HG02678 (cell line): ENCODE data around the gene TTC1.
A peak's percentile ranks its signal among the peaks of the same experiment; 100 is the strongest.
"Not testable (repeated sequence)": the region's sequence is repeated elsewhere in the genome, so short reads cannot be mapped to it uniquely, and the experiment has no call there.

Source experiments
- ATAC-seq: cut with Tn5 transposase; IDR thresholded peaks from one replicate; pipeline ENCODE4 v1.9.1; 2021; ENCODE audit warnings: mild to moderate bottlenecking, moderate library complexity; ENCODE audit not compliant: unreplicated experiment

TTC1 gene

GRCh38 chr5:160008877-160009590, at the start of gene TTC1:
Gene TTC1 (plus strand): TSS chr5:160009139. CDS start chr5:160010529, 1,390 bp downstream.
- peak; percentile 100 for ATAC-seq

GRCh38 chr5:159961176-159962160, 47.5 kb upstream of the TTC1 start:
- ATAC-seq: no peak

- no peak for ATAC-seq
Observed at GRCh38 chr5:159962214-159962613, 46.7 kb upstream of the TTC1 start.

GRCh38 chr5:159963935-159964334, 45.0 kb upstream of the TTC1 start:
- ATAC-seq: no peak

GRCh38 chr5:159965031-159965837, 43.7 kb upstream of the TTC1 start:
- no peak for ATAC-seq

GRCh38 chr5:159965838-159966128, 43.2 kb upstream of the TTC1 start:
- ATAC-seq: not testable (repeated sequence)

GRCh38 chr5:159969966-159970365, 39.0 kb upstream of the TTC1 start:
- no peak for ATAC-seq

GRCh38 chr5:159971038-159971437, 37.9 kb upstream of the TTC1 start:
- ATAC-seq: no peak

- ATAC-seq: no peak
Observed at GRCh38 chr5:159971514-159971913, 37.4 kb upstream of the TTC1 start.

- no peak for ATAC-seq
Observed at GRCh38 chr5:159971931-159972461, 36.9 kb upstream of the TTC1 start.

- no peak for ATAC-seq
Observed at GRCh38 chr5:159972538-159973362, 36.2 kb upstream of the TTC1 start.

GRCh38 chr5:159975462-159976019, 33.4 kb upstream of the TTC1 start:
- no peak for ATAC-seq

- ATAC-seq: no peak
Observed at GRCh38 chr5:159976921-159977320, 32.0 kb upstream of the TTC1 start.

GRCh38 chr5:159978358-159978757, 30.6 kb upstream of the TTC1 start:
- no peak for ATAC-seq

- no peak for ATAC-seq
Observed at GRCh38 chr5:159982421-159983173, 26.3 kb upstream of the TTC1 start.

GRCh38 chr5:159987031-159987674, 21.8 kb upstream of the TTC1 start:
- peak; percentile 96 for ATAC-seq

GRCh38 chr5:159990506-159990905, 18.4 kb upstream of the TTC1 start:
- no peak for ATAC-seq

GRCh38 chr5:159992566-159992965, 16.4 kb upstream of the TTC1 start:
- ATAC-seq: no peak

- ATAC-seq: no peak
Observed at GRCh38 chr5:159993194-159993593, 15.7 kb upstream of the TTC1 start.
